Fibroblast of villous mesenchyme (primary cell): Measurements from ENCODE around the gene PYGB. TPM values are rescaled to one million over a fixed set of nuclear protein-coding genes. Genes with fewer than 3 reads are reported as not detected.

Experiments used
- DNase-seq: peaks from one replicate; pipeline ENCODE4 v3.0.0-alpha.2; 2010; ENCODE audit warnings: low read depth
- H3K4me3 ChIP-seq: 2 replicates; pipeline ENCODE4 v1.5.1; 2011; ENCODE audit warnings: low read depth, mild to moderate bottlenecking, low read length
- CTCF ChIP-seq: IDR thresholded peaks from 2 replicates; pipeline ENCODE4 v1.5.1; 2012; ENCODE audit warnings: low read depth, mild to moderate bottlenecking, low read length; ENCODE audit not compliant: insufficient read depth
- total RNA-seq: library from RNA; depleted of rRNA; stranded (reverse); fragments of >200 nt; gene quantifications from 2 replicates; pipeline ENCODE4 v1.2.3, GENCODE V29; 2012

PYGB gene
- total RNA-seq, 1 donor: 110 TPM

- no peak for TF ChIP-seq CTCF
- H3K4me3 ChIP-seq: no peak overlapping the region
- DNase-seq: peak; percentile 34
These were observed 90.5 kb downstream of the PYGB start for GRCh38 chr20:25338112-25339023.

GRCh38 chr20:25339608-25340007, 91.7 kb downstream of the PYGB start:
- DNase-seq: no peak
- H3K4me3 ChIP-seq: no peak overlapping the region
- no peak for TF ChIP-seq CTCF

GRCh38 chr20:25340380-25340779, 92.5 kb downstream of the PYGB start:
- no peak for DNase-seq
- TF ChIP-seq CTCF: no peak
- H3K4me3 ChIP-seq: no peak overlapping the region

GRCh38 chr20:25341716-25342680, 94.1 kb downstream of the PYGB start:
- no peak overlapping the region for H3K4me3 ChIP-seq
- no peak for TF ChIP-seq CTCF
- peak; percentile 14 for DNase-seq

GRCh38 chr20:25344634-25345033, 96.7 kb downstream of the PYGB start:
- H3K4me3 ChIP-seq: no peak overlapping the region
- no peak for TF ChIP-seq CTCF
- DNase-seq: no peak

GRCh38 chr20:25345721-25346120, 97.8 kb downstream of the PYGB start:
- DNase-seq: no peak
- no peak overlapping the region for H3K4me3 ChIP-seq
- no peak for TF ChIP-seq CTCF
